A673 (cell line): ENCODE measurements around the gene BICD1. TPM values are rescaled to one million over a fixed set of nuclear protein-coding genes. Genes with fewer than 3 reads are reported as not detected.

Source experiments
- BruUV-seq: library from RNA; stranded (reverse); fragments of 400-500 nt; replicated peaks from 2 replicates; lab custom pipeline; 2021; lab: Mats Ljungman, UMichigan
- CTCF ChIA-PET: fragments of 300-600 bp; sonication (Branson Sonifier 250); formaldehyde crosslinking; loops from one replicate; lab custom pipeline; 2022; ENCODE audit warnings: antibody characterized with exemption; lab: Charles Lee
- POLR2A ChIA-PET: fragments of 300-600 bp; sonication (Branson Sonifier 250); formaldehyde crosslinking; loops from one replicate; lab custom pipeline; 2022; ENCODE audit warnings: antibody characterized with exemption; ENCODE audit not compliant: low non-redundant PET; lab: Charles Lee
- DNase-seq: peaks from one replicate; pipeline ENCODE4 v3.0.0-alpha.2; 2015; ENCODE audit warnings: low spot score
- H3K27ac ChIP-seq: fragments of 200-600 bp; sonication (generic); 2 replicates; pipeline ENCODE4 v1.5.1; 2016; ENCODE audit warnings: mixed run types, low read depth, mild to moderate bottlenecking, mixed read lengths, antibody characterized with exemption, low read length; ENCODE audit not compliant: poor library complexity, severe bottlenecking
- H3K27me3 ChIP-seq: fragments of 200-600 bp; sonication (generic); replicated peaks from 2 replicates; pipeline ENCODE4 v1.6.1; 2017; ENCODE audit warnings: mixed run types, low read depth, mild to moderate bottlenecking, mixed read lengths, antibody characterized with exemption, low read length; ENCODE audit not compliant: insufficient read depth, poor library complexity
- H3K36me3 ChIP-seq: fragments of 200-600 bp; sonication (generic); 2 replicates; pipeline ENCODE4 v1.6.1; 2016; ENCODE audit warnings: mixed run types, mild to moderate bottlenecking, mixed read lengths, antibody characterized with exemption, low read length; ENCODE audit not compliant: insufficient read depth, poor library complexity, severe bottlenecking
- H3K4me1 ChIP-seq: fragments of 200-600 bp; sonication (generic); 2 replicates; pipeline ENCODE4 v1.6.1; 2017; ENCODE audit warnings: mixed run types, mild to moderate bottlenecking, mixed read lengths, antibody characterized with exemption, low read length; ENCODE audit not compliant: insufficient read depth, poor library complexity, severe bottlenecking
- H3K4me3 ChIP-seq: fragments of 200-600 bp; sonication (generic); 2 replicates; pipeline ENCODE4 v1.5.1; 2016; ENCODE audit warnings: low read depth, mixed run types, mild to moderate bottlenecking, mixed read lengths, low read length; ENCODE audit not compliant: poor library complexity, severe bottlenecking
- H3K9me3 ChIP-seq: fragments of 200-600 bp; sonication (generic); 2 replicates; pipeline ENCODE4 v1.6.1; 2016; ENCODE audit warnings: mixed run types, low read depth, mild to moderate bottlenecking, mixed read lengths, antibody characterized with exemption, low read length; ENCODE audit not compliant: poor library complexity, severe bottlenecking
- EZH2 ChIP-seq: fragments of 200-600 bp; sonication (generic); IDR thresholded peaks from 2 replicates; pipeline ENCODE4 v1.6.1; 2017; ENCODE audit warnings: borderline replicate concordance, low read depth, mild to moderate bottlenecking, mixed read lengths, antibody characterized with exemption, low read length; ENCODE audit not compliant: poor library complexity, severe bottlenecking
- intact Hi-C: fragments of 100-400 bp; cut with micrococcal nuclease; formaldehyde crosslinking; loops from one replicate; pipeline ENCODE4 v1.10.0; 2022; ENCODE audit not compliant: unreplicated experiment
- total RNA-seq: library from RNA; stranded (reverse); gene quantifications from 2 replicates; pipeline ENCODE4 v1.2.3, GENCODE V29; 2021
- TF ChIP-seq, protein P1 (sequence below): fragments of 300-800, 200-600 bp; sonication (generic); conservative IDR thresholded peaks from 2 replicates; pipeline ENCODE4 v1.5.1; 2017; ENCODE audit warnings: low read depth, mild to moderate bottlenecking, antibody characterized with exemption, low read length, moderate library complexity, mixed read lengths

The BICD1 gene
- total RNA-seq, 1 experiment from 2014 or later = 50.2 TPM

GRCh38 chr12:32307326-32307725, 200.7 kb downstream of the BICD1 start:
- intact Hi-C loops = loop anchor here (10.0 kb wide), 2 partner anchors 343 to 903 kb away; no protein-coding TSS in a partner anchor
- no peak for DNase-seq
- H3K27ac ChIP-seq = no peak overlapping the region
- no peaks in the 10 kb centered on the region for H3K27me3 ChIP-seq
- H3K4me1 ChIP-seq = peaks cover 31% of the 10 kb centered on the region
- no peaks in the 10 kb centered on the region for H3K9me3 ChIP-seq
- no TSS peak for BruUV-seq
- CTCF ChIA-PET = no interaction called here
- peaks cover 4% of the 10 kb centered on the region for H3K36me3 ChIP-seq
- POLR2A ChIA-PET = no interaction called here
- H3K4me3 ChIP-seq = no peak overlapping the region
- TF ChIP-seq EZH2 = no peak
- TF ChIP-seq, protein P1, sequence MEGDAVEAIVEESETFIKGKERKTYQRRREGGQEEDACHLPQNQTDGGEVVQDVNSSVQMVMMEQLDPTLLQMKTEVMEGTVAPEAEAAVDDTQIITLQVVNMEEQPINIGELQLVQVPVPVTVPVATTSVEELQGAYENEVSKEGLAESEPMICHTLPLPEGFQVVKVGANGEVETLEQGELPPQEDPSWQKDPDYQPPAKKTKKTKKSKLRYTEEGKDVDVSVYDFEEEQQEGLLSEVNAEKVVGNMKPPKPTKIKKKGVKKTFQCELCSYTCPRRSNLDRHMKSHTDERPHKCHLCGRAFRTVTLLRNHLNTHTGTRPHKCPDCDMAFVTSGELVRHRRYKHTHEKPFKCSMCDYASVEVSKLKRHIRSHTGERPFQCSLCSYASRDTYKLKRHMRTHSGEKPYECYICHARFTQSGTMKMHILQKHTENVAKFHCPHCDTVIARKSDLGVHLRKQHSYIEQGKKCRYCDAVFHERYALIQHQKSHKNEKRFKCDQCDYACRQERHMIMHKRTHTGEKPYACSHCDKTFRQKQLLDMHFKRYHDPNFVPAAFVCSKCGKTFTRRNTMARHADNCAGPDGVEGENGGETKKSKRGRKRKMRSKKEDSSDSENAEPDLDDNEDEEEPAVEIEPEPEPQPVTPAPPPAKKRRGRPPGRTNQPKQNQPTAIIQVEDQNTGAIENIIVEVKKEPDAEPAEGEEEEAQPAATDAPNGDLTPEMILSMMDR = no peak

GRCh38 chr12:32309811-32310736, 203.4 kb downstream of the BICD1 start:
- Histone ChIP-seq H3K27ac (peak overlapping the region; percentile 11), H3K36me3 (peaks cover 4% of the 10 kb centered on the region), H3K9me3 (no peaks in the 10 kb centered on the region), H3K4me3 (no peak overlapping the region), H3K27me3 (no peaks in the 10 kb centered on the region), H3K4me1 (peaks cover 25% of the 10 kb centered on the region)
- POLR2A ChIA-PET = interaction anchor here (0.5 kb wide), 1 partner anchor 140 kb away, joined by 5 read pairs; no protein-coding TSS in a partner anchor
- intact Hi-C loops = loop anchor here (10.0 kb wide), 2 partner anchors 345 to 905 kb away; no protein-coding TSS in a partner anchor
- CTCF ChIA-PET = interaction anchor here (1.0 kb wide), 1 partner anchor 247 kb away, joined by 4 read pairs; no protein-coding TSS in a partner anchor
- TF ChIP-seq, protein P1 = no peak
- no peak for TF ChIP-seq EZH2
- DNase-seq = peak; percentile 75
- BruUV-seq = no TSS peak

GRCh38 chr12:32312049-32312670, 205.5 kb downstream of the BICD1 start:
- TF ChIP-seq EZH2 = no peak
- TF ChIP-seq, protein P1 = peak; percentile 72
- ChIA-PET CTCF (interaction anchor here (0.6 to 1.8 kb wide), 6 partner anchors 16 to 659 kb away, joined by 3 to 20 read pairs (median 7); no protein-coding TSS in a partner anchor), POLR2A (interaction anchor here (0.7 kb wide), 2 partner anchors 410 to 659 kb away, joined by 3 to 4 read pairs; no protein-coding TSS in a partner anchor)
- Histone ChIP-seq H3K9me3 (no peaks in the 10 kb centered on the region), H3K27me3 (no peaks in the 10 kb centered on the region), H3K36me3 (no peaks in the 10 kb centered on the region), H3K27ac (no peak overlapping the region), H3K4me1 (peaks cover 25% of the 10 kb centered on the region), H3K4me3 (no peak overlapping the region)
- intact Hi-C loops = no loop called here
- BruUV-seq = no TSS peak
- DNase-seq = peak; percentile 76
